HEK293 (cell line): Measurements from ENCODE around the gene TKTL2.

Experiments used
- CTCF ChIA-PET: fragments of 350-600 bp; formaldehyde crosslinking; extraction: SDS; loops from one replicate; lab custom pipeline; 2021; ENCODE audit warnings: antibody characterized with exemption; lab: Yijun Ruan, JAX
- POLR2A ChIA-PET: fragments of 300-600 bp; formaldehyde crosslinking; extraction: SDS; loops from one replicate; lab custom pipeline; 2020; ENCODE audit warnings: antibody characterized with exemption, inconsistent platforms; lab: Yijun Ruan, JAX
- H3K27ac ChIP-seq: fragments of 200-500 bp; sonication (Bioruptor generic); 2 replicates; pipeline ENCODE4 v1.5.1; 2014; ENCODE audit warnings: low read depth, low read length, control low read depth, inconsistent platforms; ENCODE audit errors: extremely low read depth
- H3K36me3 ChIP-seq, 2 experiments: fragments of 200-500 bp in 1 of 2; sonication (Bioruptor generic) in 1 of 2; 1 replicate in 1 of 2; 2 replicates in 1 of 2; pipeline ENCODE4 v1.5.1; 2014 to 2017; ENCODE audit warnings: inconsistent platforms in 2 of 2, low read length in 2 of 2; ENCODE audit not compliant: control insufficient read depth in 2 of 2, insufficient read depth in 1 of 2
- H3K4me1 ChIP-seq: fragments of 200-500 bp; sonication (Bioruptor generic); 2 replicates; pipeline ENCODE4 v1.5.1; 2014; ENCODE audit warnings: mild to moderate bottlenecking, low read length, inconsistent platforms; ENCODE audit not compliant: control insufficient read depth, insufficient read depth
- H3K4me3 ChIP-seq: 2 replicates; pipeline ENCODE4 v1.5.1; 2011; ENCODE audit warnings: low read depth, mild to moderate bottlenecking, control low read depth, low read length, moderate library complexity
- H3K9me3 ChIP-seq: fragments of 200-500 bp; sonication (Bioruptor generic); 2 replicates; pipeline ENCODE4 v1.5.1; 2014; ENCODE audit warnings: low read depth, low read length, inconsistent platforms; ENCODE audit not compliant: control insufficient read depth, insufficient read depth
- BCL11B ChIP-seq: fragments of 450-650 bp; formaldehyde crosslinking; IDR thresholded peaks from 2 replicates; pipeline ENCODE4 v1.5.1; 2016; ENCODE audit warnings: low read depth, missing biosample characterization, missing genetic modification characterization
- GLI2 ChIP-seq: fragments of 450-650 bp; formaldehyde crosslinking; IDR thresholded peaks from 2 replicates; pipeline ENCODE4; 2017; ENCODE audit warnings: missing biosample characterization, missing genetic modification characterization, low read depth, borderline replicate concordance
- HOXA7 ChIP-seq: sonication (generic); formaldehyde crosslinking; IDR thresholded peaks from 2 replicates; pipeline ENCODE4 v1.8.1; 2022; ENCODE audit warnings: missing genetic modification reagents, borderline replicate concordance
- KLF16 ChIP-seq: fragments of 450-650 bp; formaldehyde crosslinking; IDR thresholded peaks from 2 replicates; pipeline ENCODE4 v1.5.1; 2017; ENCODE audit warnings: missing biosample characterization, missing genetic modification characterization
- PRDM1 ChIP-seq: fragments of 450-650 bp; formaldehyde crosslinking; IDR thresholded peaks from 2 replicates; pipeline ENCODE4; 2016; ENCODE audit warnings: missing biosample characterization, missing genetic modification characterization
- PRDM4 ChIP-seq: fragments of 450-650 bp; formaldehyde crosslinking; IDR thresholded peaks from 2 replicates; pipeline ENCODE4 v1.5.1; 2017; ENCODE audit warnings: missing biosample characterization, missing genetic modification characterization
- REST ChIP-seq: fragments of 450-650 bp; formaldehyde crosslinking; IDR thresholded peaks from 2 replicates; pipeline ENCODE4 v1.5.1; 2016; ENCODE audit warnings: missing biosample characterization, missing genetic modification characterization
- SP2 ChIP-seq: fragments of 450-650 bp; formaldehyde crosslinking; IDR thresholded peaks from 2 replicates; pipeline ENCODE4 v1.5.1; 2016; ENCODE audit warnings: missing biosample characterization, missing genetic modification characterization
- SP3 ChIP-seq: fragments of 450-650 bp; formaldehyde crosslinking; IDR thresholded peaks from 2 replicates; pipeline ENCODE4 v1.5.1; 2016; ENCODE audit warnings: missing biosample characterization, missing genetic modification characterization
- SP7 ChIP-seq: fragments of 450-650 bp; formaldehyde crosslinking; IDR thresholded peaks from 2 replicates; pipeline ENCODE4 v1.5.1; 2016; ENCODE audit warnings: missing biosample characterization, missing genetic modification characterization
- TCF7L2 ChIP-seq: IDR thresholded peaks from 2 replicates; pipeline ENCODE4 v1.6.1; 2011; ENCODE audit warnings: low read depth, mild to moderate bottlenecking, inconsistent platforms, low read length, moderate library complexity, borderline replicate concordance
- ZBTB20 ChIP-seq: fragments of 450-650 bp; formaldehyde crosslinking; IDR thresholded peaks from 2 replicates; pipeline ENCODE4 v1.5.1; 2016; ENCODE audit warnings: missing biosample characterization, missing genetic modification characterization
- ZFHX2 ChIP-seq: fragments of 450-650 bp; formaldehyde crosslinking; conservative IDR thresholded peaks from 2 replicates; pipeline ENCODE4 v1.5.1; 2016; ENCODE audit warnings: missing biosample characterization, missing genetic modification characterization
- ZNF23 ChIP-seq: fragments of 450-650 bp; formaldehyde crosslinking; IDR thresholded peaks from 2 replicates; pipeline ENCODE4 v1.5.1; 2016; ENCODE audit warnings: missing biosample characterization, missing genetic modification characterization, borderline replicate concordance
- ZNF266 ChIP-seq: fragments of 450-650 bp; formaldehyde crosslinking; IDR thresholded peaks from 2 replicates; pipeline ENCODE4 v1.5.1; 2016; ENCODE audit warnings: missing biosample characterization, missing genetic modification characterization, low read depth
- ZNF350 ChIP-seq: fragments of 450-650 bp; formaldehyde crosslinking; IDR thresholded peaks from 2 replicates; pipeline ENCODE4 v1.5.0; 2017; ENCODE audit warnings: missing biosample characterization, mild to moderate bottlenecking, missing genetic modification characterization
- ZNF488 ChIP-seq: fragments of 450-650 bp; formaldehyde crosslinking; IDR thresholded peaks from 2 replicates; pipeline ENCODE4 v1.5.1; 2016; ENCODE audit warnings: missing biosample characterization, missing genetic modification characterization
- ZNF530 ChIP-seq: fragments of 450-650 bp; formaldehyde crosslinking; IDR thresholded peaks from 2 replicates; pipeline ENCODE4 v1.5.1; 2016; ENCODE audit warnings: low read depth, missing biosample characterization, missing genetic modification characterization
- ZNF600 ChIP-seq: fragments of 450-650 bp; formaldehyde crosslinking; IDR thresholded peaks from 2 replicates; pipeline ENCODE4 v1.5.1; 2016; ENCODE audit warnings: missing biosample characterization, missing genetic modification characterization
- ZNF624 ChIP-seq: fragments of 450-650 bp; formaldehyde crosslinking; IDR thresholded peaks from 2 replicates; pipeline ENCODE4 v1.5.1; 2017; ENCODE audit warnings: missing biosample characterization, missing genetic modification characterization
- ZNF670 ChIP-seq: fragments of 450-650 bp; formaldehyde crosslinking; IDR thresholded peaks from 2 replicates; pipeline ENCODE4 v1.5.1; 2016; ENCODE audit warnings: missing biosample characterization, missing genetic modification characterization, low read depth
- ZNF76 ChIP-seq: fragments of 450-650 bp; formaldehyde crosslinking; IDR thresholded peaks from 2 replicates; pipeline ENCODE4; 2016; ENCODE audit warnings: low read depth, missing biosample characterization, missing genetic modification characterization, borderline replicate concordance
- ZNF785 ChIP-seq: fragments of 450-650 bp; formaldehyde crosslinking; IDR thresholded peaks from 2 replicates; pipeline ENCODE4 v1.5.1; 2016; ENCODE audit warnings: missing biosample characterization, missing genetic modification characterization
- ZNF791 ChIP-seq: fragments of 450-650 bp; formaldehyde crosslinking; IDR thresholded peaks from 2 replicates; pipeline ENCODE4 v1.5.1; 2016; ENCODE audit warnings: missing biosample characterization, missing genetic modification characterization
- ZSCAN18 ChIP-seq: fragments of 450-650 bp; formaldehyde crosslinking; IDR thresholded peaks from 2 replicates; pipeline ENCODE4 v1.5.1; 2016; ENCODE audit warnings: missing biosample characterization, missing genetic modification characterization

The TKTL2 gene

GRCh38 chr4:163484906-163485305 is 11.4 kb upstream of the TKTL2 start (continued):
- TF ChIP-seq PRDM4 (tag by site-specific recombination) (no peak), SP3 (tag by site-specific recombination) (no peak), ZNF670 (no peak), REST (no peak), ZNF600 (tag by site-specific recombination) (no peak), ZNF624 (tag by site-specific recombination) (no peak), KLF16 (tag by site-specific recombination) (no peak)

- Histone ChIP-seq H3K9me3 (no peaks in the 10 kb centered on the region), H3K36me3 (no peaks in the 10 kb centered on the region), H3K4me1 (no peaks in the 10 kb centered on the region), H3K4me3 (no peak overlapping the region), H3K27ac (no peak overlapping the region)
- CTCF ChIA-PET: interaction anchor here (1.1 kb wide), 1 partner anchor 71 kb away, joined by 3 read pairs; no protein-coding TSS in a partner anchor
- POLR2A ChIA-PET: no interaction called here
- TF ChIP-seq ZNF530 (tag by site-specific recombination) (no peak), ZNF266 (tag by site-specific recombination) (no peak), ZFHX2 (tag by site-specific recombination) (no peak), ZSCAN18 (tag by site-specific recombination) (no peak), ZNF791 (tag by site-specific recombination) (no peak), GLI2 (tag by site-specific recombination) (no peak), SP2 (tag by site-specific recombination) (no peak), PRDM1 (tag by site-specific recombination) (no peak), BCL11B (tag by site-specific recombination) (no peak)
Observed at GRCh38 chr4:163482190-163482589, 8.6 kb upstream of the TKTL2 start.

- Histone ChIP-seq H3K36me3 (no peaks in the 10 kb centered on the region), H3K4me3 (no peak overlapping the region), H3K4me1 (no peaks in the 10 kb centered on the region), H3K9me3 (no peaks in the 10 kb centered on the region), H3K27ac (no peak overlapping the region)
- ChIA-PET POLR2A (no interaction called here), CTCF (no interaction called here)
- TF ChIP-seq ZBTB20 (no peak), TCF7L2 (no peak), ZNF350 (no peak), HOXA7 (no peak), ZNF23 (tag by site-specific recombination) (no peak), ZNF76 (no peak), ZNF785 (tag by site-specific recombination) (no peak), SP7 (tag by site-specific recombination) (no peak), ZNF488 (tag by site-specific recombination) (no peak)
Observed at GRCh38 chr4:163476761-163477438, 3.3 kb upstream of the TKTL2 start.
